GM12878 (cell line): Measurements from ENCODE around the gene GAL. TPM values are rescaled to one million over a fixed set of nuclear protein-coding genes. Genes with fewer than 3 reads are reported as not detected.

Experiments used
- ATAC-seq: fragments of 200-7000 bp; cut with Tn5 transposase; 3 replicates; pipeline ENCODE4 v1.9.1; 2020; ENCODE audit warnings: mild to moderate bottlenecking, moderate library complexity
- BruUV-seq: library from RNA; stranded (reverse); fragments of 400-500 nt; replicated peaks from 2 replicates; lab custom pipeline; 2021; lab: Mats Ljungman, UMichigan
- CTCF ChIA-PET: fragments of 300-600 bp; sonication (Branson Sonifier 250); formaldehyde crosslinking; extraction: SDS; loops from one replicate; lab custom pipeline; 2021; ENCODE audit warnings: inconsistent platforms; lab: Yijun Ruan, JAX
- POLR2A ChIA-PET: fragments of 350-600 bp; formaldehyde crosslinking; extraction: SDS; loops from one replicate; lab custom pipeline; 2021; ENCODE audit warnings: inconsistent platforms; lab: Charles Lee
- RAD21 ChIA-PET: fragments of 300-600 bp; sonication (Branson Sonifier 250); formaldehyde crosslinking; loops from one replicate; lab custom pipeline; 2023; ENCODE audit warnings: antibody characterized with exemption; ENCODE audit not compliant: unreplicated experiment; lab: Charles Lee
- SMC1A ChIA-PET: fragments of 300-600 bp; sonication (Branson Sonifier 250); formaldehyde crosslinking; loops from one replicate; lab custom pipeline; 2023; ENCODE audit not compliant: unreplicated experiment, uncharacterized antibody; lab: Charles Lee
- DNase-seq: peaks from one replicate; pipeline ENCODE4 v3.0.0-alpha.2; 2011; ENCODE audit warnings: low read depth, low spot score
- FAIRE-seq: peaks from 3 replicates; lab custom pipeline; 2011; peaks lifted over from hg19 to GRCh38; lab: Jason Lieb, UNC
- H2AFZ ChIP-seq: 2 replicates; pipeline ENCODE4 v1.6.0; 2011; ENCODE audit warnings: low read depth, low read length, control low read depth; ENCODE audit not compliant: control insufficient read depth
- H3K27ac ChIP-seq: 2 replicates; pipeline ENCODE4 v1.5.1; 2011; ENCODE audit warnings: control low read depth; ENCODE audit not compliant: control insufficient read depth, insufficient read depth
- H3K27me3 ChIP-seq, 2 experiments: replicated peaks in 1 of 2; 2 replicates each; pipeline versions ENCODE4 v1.6.0 to v1.6.1; 2011; ENCODE audit warnings: low read length in 1 of 2; ENCODE audit not compliant: control insufficient read depth in 2 of 2, insufficient read depth in 2 of 2
- H3K36me3 ChIP-seq, 2 experiments: 2 replicates each; pipeline ENCODE4 v1.5.1; 2011; ENCODE audit warnings: low read length in 1 of 2; ENCODE audit not compliant: control insufficient read depth in 2 of 2, insufficient read depth in 2 of 2
- H3K4me1 ChIP-seq: 2 replicates; pipeline ENCODE4 v1.6.1; 2011; ENCODE audit warnings: mild to moderate bottlenecking, low read length, moderate library complexity, mixed read lengths; ENCODE audit not compliant: control insufficient read depth, insufficient read depth
- H3K4me2 ChIP-seq: 2 replicates; pipeline ENCODE4 v1.6.0; 2011; ENCODE audit warnings: control low read depth; ENCODE audit not compliant: control insufficient read depth, insufficient read depth
- H3K4me3 ChIP-seq: fragments of 200-600 bp; sonication (generic); 2 replicates; pipeline ENCODE4 v1.5.1; 2016
- H3K79me2 ChIP-seq: 2 replicates; pipeline ENCODE4 v1.6.0; 2011; ENCODE audit warnings: low read length; ENCODE audit not compliant: control insufficient read depth, insufficient read depth
- H3K9ac ChIP-seq: 2 replicates; pipeline ENCODE4 v1.8.0; 2011; ENCODE audit warnings: low read length, control low read depth, mixed read lengths; ENCODE audit not compliant: control insufficient read depth, insufficient read depth
- H3K9me3 ChIP-seq: replicated peaks from 3 replicates; pipeline ENCODE4 v1.5.1; 2011; ENCODE audit warnings: mild to moderate bottlenecking, low read length; ENCODE audit not compliant: control insufficient read depth, insufficient read depth
- H4K20me1 ChIP-seq: 2 replicates; pipeline ENCODE4 v1.6.0; 2011; ENCODE audit not compliant: control insufficient read depth, insufficient read depth
- FOS ChIP-seq: IDR thresholded peaks from 3 replicates; pipeline ENCODE4 v1.6.1; 2011; ENCODE audit warnings: borderline replicate concordance; ENCODE audit not compliant: insufficient read length; ENCODE audit errors: extremely low read depth
- IKZF1 ChIP-seq: fragments of 450-650 bp; conservative IDR thresholded peaks from 2 replicates; pipeline ENCODE4 v1.6.1; 2017; ENCODE audit warnings: antibody characterized with exemption, mild to moderate bottlenecking
- IRF4 ChIP-seq: IDR thresholded peaks from 2 replicates; pipeline ENCODE4 v1.6.1; 2011; ENCODE audit warnings: low read depth, low read length
- NFIC ChIP-seq: IDR thresholded peaks from 2 replicates; pipeline ENCODE4 v1.6.1; 2012; ENCODE audit warnings: low read depth, mild to moderate bottlenecking, inconsistent platforms, low read length, moderate library complexity
- RAD51 ChIP-seq: fragments of 450-650 bp; IDR thresholded peaks from 2 replicates; pipeline ENCODE4 v1.6.1; 2016; ENCODE audit warnings: moderate library complexity, mild to moderate bottlenecking, inconsistent platforms
- SMAD5 ChIP-seq: IDR thresholded peaks from 2 replicates; pipeline ENCODE4 v1.6.1; 2016; ENCODE audit warnings: antibody characterized with exemption, low read depth
- SPI1 ChIP-seq: IDR thresholded peaks from 2 replicates; pipeline ENCODE4 v1.6.1; 2011; ENCODE audit warnings: low read depth, mild to moderate bottlenecking, low read length, moderate library complexity, borderline replicate concordance; ENCODE audit not compliant: insufficient read depth
- YBX1 ChIP-seq: fragments of 450-650 bp; IDR thresholded peaks from 2 replicates; pipeline ENCODE4 v1.6.1; 2016; ENCODE audit warnings: antibody characterized with exemption
- WGBS: methylation state at CpG from one replicate; pipeline ENCODE4 v1.1.6; 2016; ENCODE audit warnings: low lambda C conversion rate; ENCODE audit not compliant: insufficient replicate concordance, insufficient coverage; ENCODE audit errors: missing lambda C conversion rate; 5-methylcytosine and 5-hydroxymethylcytosine counted together
- in situ Hi-C: fragments of 300-500 bp; cut with MboI; formaldehyde crosslinking; loops from 9 replicates; pipeline ENCODE4 v1.14.3; 2018; ENCODE audit warnings: mixed read lengths
- intact Hi-C: fragments of 100-400 bp; cut with micrococcal nuclease; formaldehyde crosslinking; loops from one replicate; pipeline ENCODE4 v1.14.2; 2022; ENCODE audit not compliant: unreplicated experiment
- polyA plus RNA-seq, 11 experiments: library from polyadenylated mRNA; depleted of rRNA in 4 of 11; unstranded in 6 of 11; stranded (reverse) in 5 of 11; fragments of >200 nt; fragmentation: Nextera tagmentation in 4 of 11; fragmentation: Illumina TruSeq in 1 of 11; extraction: Ambion mirVana in 4 of 11; extraction: Trizol in 1 of 11; gene quantifications; 1 replicate in 1 of 11; 2 replicates in 10 of 11; pipeline versions ENCODE4 v1.2.1 to v1.2.3, GENCODE V29; 2011 to 2016; ENCODE audit warnings: inconsistent platforms in 2 of 11, missing spikeins in 2 of 11, low read depth in 1 of 11
- total RNA-seq, 4 experiments: library from RNA; depleted of rRNA in 3 of 4; stranded (reverse); fragments of >200 nt in 3 of 4; fragmentation: Illumina TruSeq in 1 of 4; extraction: Trizol in 1 of 4; gene quantifications; 2 replicates each; pipeline versions ENCODE4 v1.2.1 to v1.2.3, GENCODE V29; 2013 to 2021
- TF ChIP-seq, protein P1 (sequence below): IDR thresholded peaks from 2 replicates; pipeline ENCODE4 v1.6.1; 2012; ENCODE audit warnings: improper control_type of control experiment, low read depth, low read length; ENCODE audit not compliant: insufficient replicate concordance
- TF ChIP-seq, protein P2 (sequence below): IDR thresholded peaks from 2 replicates; pipeline ENCODE4 v1.6.1; 2012; ENCODE audit warnings: mild to moderate bottlenecking, low read depth, low read length

Gene GAL
- total and polyA plus RNA-seq, 10 of the 15 experiments (the other 5 are each of a cell fraction or from before 2014, with no cell fraction given): 0.35 TPM; not detected in 9

DNA sequence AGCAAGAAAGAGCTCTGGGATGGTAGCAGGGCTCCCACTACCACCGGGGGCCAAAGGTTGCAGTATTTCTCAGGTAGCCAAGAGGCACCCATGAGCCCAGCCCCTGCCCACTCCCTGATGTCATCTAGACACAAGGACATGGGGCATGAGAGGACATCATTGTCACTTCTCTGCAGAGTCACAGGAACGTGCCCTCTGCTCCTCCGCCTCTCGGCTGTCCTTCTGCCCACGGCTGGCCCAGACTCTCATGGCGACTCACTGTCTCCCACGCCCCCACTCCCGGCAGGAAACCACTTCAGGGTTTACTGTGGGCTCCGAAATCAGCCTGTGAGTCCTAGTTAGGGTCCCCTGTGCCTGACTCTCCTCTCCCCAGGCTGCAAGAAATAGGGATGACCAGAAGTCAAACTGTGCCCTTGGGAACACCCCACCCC is 1.8 kb upstream of the GAL start:
- RAD21 ChIA-PET: no interaction called here
- no peak for DNase-seq
- TF ChIP-seq RAD51: no peak
- no peak for TF ChIP-seq YBX1
- TF ChIP-seq NFIC: no peak
- TF ChIP-seq FOS: no peak
- no peak for TF ChIP-seq IRF4
- TF ChIP-seq, protein P1, sequence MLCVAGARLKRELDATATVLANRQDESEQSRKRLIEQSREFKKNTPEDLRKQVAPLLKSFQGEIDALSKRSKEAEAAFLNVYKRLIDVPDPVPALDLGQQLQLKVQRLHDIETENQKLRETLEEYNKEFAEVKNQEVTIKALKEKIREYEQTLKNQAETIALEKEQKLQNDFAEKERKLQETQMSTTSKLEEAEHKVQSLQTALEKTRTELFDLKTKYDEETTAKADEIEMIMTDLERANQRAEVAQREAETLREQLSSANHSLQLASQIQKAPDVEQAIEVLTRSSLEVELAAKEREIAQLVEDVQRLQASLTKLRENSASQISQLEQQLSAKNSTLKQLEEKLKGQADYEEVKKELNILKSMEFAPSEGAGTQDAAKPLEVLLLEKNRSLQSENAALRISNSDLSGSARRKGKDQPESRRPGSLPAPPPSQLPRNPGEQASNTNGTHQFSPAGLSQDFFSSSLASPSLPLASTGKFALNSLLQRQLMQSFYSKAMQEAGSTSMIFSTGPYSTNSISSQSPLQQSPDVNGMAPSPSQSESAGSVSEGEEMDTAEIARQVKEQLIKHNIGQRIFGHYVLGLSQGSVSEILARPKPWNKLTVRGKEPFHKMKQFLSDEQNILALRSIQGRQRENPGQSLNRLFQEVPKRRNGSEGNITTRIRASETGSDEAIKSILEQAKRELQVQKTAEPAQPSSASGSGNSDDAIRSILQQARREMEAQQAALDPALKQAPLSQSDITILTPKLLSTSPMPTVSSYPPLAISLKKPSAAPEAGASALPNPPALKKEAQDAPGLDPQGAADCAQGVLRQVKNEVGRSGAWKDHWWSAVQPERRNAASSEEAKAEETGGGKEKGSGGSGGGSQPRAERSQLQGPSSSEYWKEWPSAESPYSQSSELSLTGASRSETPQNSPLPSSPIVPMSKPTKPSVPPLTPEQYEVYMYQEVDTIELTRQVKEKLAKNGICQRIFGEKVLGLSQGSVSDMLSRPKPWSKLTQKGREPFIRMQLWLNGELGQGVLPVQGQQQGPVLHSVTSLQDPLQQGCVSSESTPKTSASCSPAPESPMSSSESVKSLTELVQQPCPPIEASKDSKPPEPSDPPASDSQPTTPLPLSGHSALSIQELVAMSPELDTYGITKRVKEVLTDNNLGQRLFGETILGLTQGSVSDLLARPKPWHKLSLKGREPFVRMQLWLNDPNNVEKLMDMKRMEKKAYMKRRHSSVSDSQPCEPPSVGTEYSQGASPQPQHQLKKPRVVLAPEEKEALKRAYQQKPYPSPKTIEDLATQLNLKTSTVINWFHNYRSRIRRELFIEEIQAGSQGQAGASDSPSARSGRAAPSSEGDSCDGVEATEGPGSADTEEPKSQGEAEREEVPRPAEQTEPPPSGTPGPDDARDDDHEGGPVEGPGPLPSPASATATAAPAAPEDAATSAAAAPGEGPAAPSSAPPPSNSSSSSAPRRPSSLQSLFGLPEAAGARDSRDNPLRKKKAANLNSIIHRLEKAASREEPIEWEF: no peak
- no peak for TF ChIP-seq SMAD5
- TF ChIP-seq SPI1: no peak
- TF ChIP-seq IKZF1: no peak
- TF ChIP-seq, protein P2, sequence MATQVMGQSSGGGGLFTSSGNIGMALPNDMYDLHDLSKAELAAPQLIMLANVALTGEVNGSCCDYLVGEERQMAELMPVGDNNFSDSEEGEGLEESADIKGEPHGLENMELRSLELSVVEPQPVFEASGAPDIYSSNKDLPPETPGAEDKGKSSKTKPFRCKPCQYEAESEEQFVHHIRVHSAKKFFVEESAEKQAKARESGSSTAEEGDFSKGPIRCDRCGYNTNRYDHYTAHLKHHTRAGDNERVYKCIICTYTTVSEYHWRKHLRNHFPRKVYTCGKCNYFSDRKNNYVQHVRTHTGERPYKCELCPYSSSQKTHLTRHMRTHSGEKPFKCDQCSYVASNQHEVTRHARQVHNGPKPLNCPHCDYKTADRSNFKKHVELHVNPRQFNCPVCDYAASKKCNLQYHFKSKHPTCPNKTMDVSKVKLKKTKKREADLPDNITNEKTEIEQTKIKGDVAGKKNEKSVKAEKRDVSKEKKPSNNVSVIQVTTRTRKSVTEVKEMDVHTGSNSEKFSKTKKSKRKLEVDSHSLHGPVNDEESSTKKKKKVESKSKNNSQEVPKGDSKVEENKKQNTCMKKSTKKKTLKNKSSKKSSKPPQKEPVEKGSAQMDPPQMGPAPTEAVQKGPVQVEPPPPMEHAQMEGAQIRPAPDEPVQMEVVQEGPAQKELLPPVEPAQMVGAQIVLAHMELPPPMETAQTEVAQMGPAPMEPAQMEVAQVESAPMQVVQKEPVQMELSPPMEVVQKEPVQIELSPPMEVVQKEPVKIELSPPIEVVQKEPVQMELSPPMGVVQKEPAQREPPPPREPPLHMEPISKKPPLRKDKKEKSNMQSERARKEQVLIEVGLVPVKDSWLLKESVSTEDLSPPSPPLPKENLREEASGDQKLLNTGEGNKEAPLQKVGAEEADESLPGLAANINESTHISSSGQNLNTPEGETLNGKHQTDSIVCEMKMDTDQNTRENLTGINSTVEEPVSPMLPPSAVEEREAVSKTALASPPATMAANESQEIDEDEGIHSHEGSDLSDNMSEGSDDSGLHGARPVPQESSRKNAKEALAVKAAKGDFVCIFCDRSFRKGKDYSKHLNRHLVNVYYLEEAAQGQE: no peak
- H3K4me2 ChIP-seq: no peak overlapping the region
- no peaks in the 10 kb centered on the region for H3K9me3 ChIP-seq
- H3K9ac ChIP-seq: no peak overlapping the region
- no peak overlapping the region for H2AFZ ChIP-seq
- SMC1A ChIA-PET: no interaction called here
- in situ Hi-C loops (no loop called here), intact Hi-C loops (no loop called here)
- H3K36me3 ChIP-seq: no peaks in the 10 kb centered on the region
- POLR2A ChIA-PET: no interaction called here
- H3K4me3 ChIP-seq: no peak overlapping the region
- H3K27ac ChIP-seq: no peak overlapping the region
- H3K79me2 ChIP-seq: no peaks in the 10 kb centered on the region
- H3K4me1 ChIP-seq: no peaks in the 10 kb centered on the region
- H4K20me1 ChIP-seq: no peaks in the 10 kb centered on the region
- FAIRE-seq: no peak
- peaks cover 11 to 22% of the 10 kb centered on the region in 2 experiments for H3K27me3 ChIP-seq
- ATAC-seq: no peak
- no TSS peak for BruUV-seq
- CTCF ChIA-PET: no interaction called here
- 13% methylated on average over 9 of the region's 9 CpGs for WGBS
